Measurements from ENCODE around the gene CAPN5. TPM values are rescaled to one million over a fixed set of nuclear protein-coding genes. Genes with fewer than 3 reads are reported as not detected.

Gene CAPN5
- total and polyA plus RNA-seq, 7 donors, result 0.59 to 1.8 (median 0.88) TPM

DNA sequence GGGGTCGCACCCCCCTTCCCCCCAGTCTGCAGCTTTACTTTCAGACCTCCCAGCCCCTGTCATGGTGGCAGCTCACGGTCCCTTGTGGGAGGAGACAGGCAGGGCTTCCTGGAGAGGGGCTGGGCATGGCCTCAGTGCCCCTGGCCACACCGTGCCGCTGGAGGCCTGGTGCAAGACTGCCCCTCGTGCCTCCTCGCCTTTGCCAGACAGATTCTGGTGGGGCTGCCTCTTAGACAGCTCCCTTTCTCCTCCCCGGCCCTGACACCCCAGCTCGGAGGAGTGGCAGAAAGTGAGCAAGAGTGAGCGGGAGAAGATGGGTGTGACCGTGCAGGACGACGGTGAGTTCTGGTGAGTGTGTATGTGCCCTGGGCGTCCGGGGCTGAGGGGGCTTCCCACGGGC, 49.2 kb downstream of the CAPN5 start:
- intact Hi-C loops (cut with DNase I), result no loop called here
- Histone ChIP-seq H3K36me3 (ENCODE audit: insufficient read depth in 1 of 2, low read depth in 1 of 2) (no peaks in the 10 kb centered on the region), H3K4me3 (no peak overlapping the region), H3K9me3 (no peaks in the 10 kb centered on the region), H3K27me3 (ENCODE audit: insufficient read depth in 3 of 3, low read length in 2 of 3) (no peaks in the 10 kb centered on the region), H3K4me1 (no peaks in the 10 kb centered on the region), H3K27ac (no peak overlapping the region)
- 89 to 94% (median 90%) methylated on average over 13 to 15 of the region's 15 CpGs for WGBS, 3 donors
- TF ChIP-seq, protein P1, sequence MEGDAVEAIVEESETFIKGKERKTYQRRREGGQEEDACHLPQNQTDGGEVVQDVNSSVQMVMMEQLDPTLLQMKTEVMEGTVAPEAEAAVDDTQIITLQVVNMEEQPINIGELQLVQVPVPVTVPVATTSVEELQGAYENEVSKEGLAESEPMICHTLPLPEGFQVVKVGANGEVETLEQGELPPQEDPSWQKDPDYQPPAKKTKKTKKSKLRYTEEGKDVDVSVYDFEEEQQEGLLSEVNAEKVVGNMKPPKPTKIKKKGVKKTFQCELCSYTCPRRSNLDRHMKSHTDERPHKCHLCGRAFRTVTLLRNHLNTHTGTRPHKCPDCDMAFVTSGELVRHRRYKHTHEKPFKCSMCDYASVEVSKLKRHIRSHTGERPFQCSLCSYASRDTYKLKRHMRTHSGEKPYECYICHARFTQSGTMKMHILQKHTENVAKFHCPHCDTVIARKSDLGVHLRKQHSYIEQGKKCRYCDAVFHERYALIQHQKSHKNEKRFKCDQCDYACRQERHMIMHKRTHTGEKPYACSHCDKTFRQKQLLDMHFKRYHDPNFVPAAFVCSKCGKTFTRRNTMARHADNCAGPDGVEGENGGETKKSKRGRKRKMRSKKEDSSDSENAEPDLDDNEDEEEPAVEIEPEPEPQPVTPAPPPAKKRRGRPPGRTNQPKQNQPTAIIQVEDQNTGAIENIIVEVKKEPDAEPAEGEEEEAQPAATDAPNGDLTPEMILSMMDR (IDR thresholded peaks at IDR 0.05), result no peak
- ATAC-seq (no peak), DNase-seq (peak; percentile 1 to 14)

DNA sequence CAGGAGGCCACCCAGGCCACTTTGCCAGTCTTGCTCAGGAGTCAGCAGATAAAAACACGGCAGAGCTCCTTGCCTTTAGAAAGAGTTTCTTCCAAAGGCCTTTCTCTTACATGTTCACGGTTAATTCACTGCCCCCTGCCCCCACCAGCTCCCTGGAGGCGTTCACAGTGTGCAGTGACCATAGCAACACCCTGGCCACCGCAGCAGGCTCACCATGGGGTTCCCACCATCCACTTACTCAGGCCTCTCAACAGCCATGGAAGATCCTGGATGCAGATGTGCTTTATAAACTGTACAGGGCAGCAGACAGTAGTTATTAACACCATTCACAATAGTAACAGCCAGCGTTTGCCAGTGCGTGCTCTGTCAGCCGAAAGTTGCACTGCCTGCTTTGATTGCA, 50.7 kb downstream of the CAPN5 start:
- no peak for ATAC-seq
- no peak overlapping the region for H3K4me3 ChIP-seq
- H3K27ac ChIP-seq, result no peak overlapping the region
- H3K27me3 ChIP-seq (ENCODE audit: insufficient read depth in 3 of 3, low read length in 2 of 3), result no peaks in the 10 kb centered on the region
- WGBS, 3 donors, result 74 to 87% (median 74%) methylated on average over 7 of the region's 7 CpGs
- H3K36me3 ChIP-seq (ENCODE audit: insufficient read depth in 1 of 2, low read depth in 1 of 2), result no peaks in the 10 kb centered on the region
- H3K4me1 ChIP-seq, result no peaks in the 10 kb centered on the region
- TF ChIP-seq, protein P1 (IDR thresholded peaks at IDR 0.05), result no peak
- DNase-seq, result peak in 1 of 2 donors; percentile 32
- H3K9me3 ChIP-seq, result no peaks in the 10 kb centered on the region
- intact Hi-C loops (cut with DNase I), result no loop called here

DNA sequence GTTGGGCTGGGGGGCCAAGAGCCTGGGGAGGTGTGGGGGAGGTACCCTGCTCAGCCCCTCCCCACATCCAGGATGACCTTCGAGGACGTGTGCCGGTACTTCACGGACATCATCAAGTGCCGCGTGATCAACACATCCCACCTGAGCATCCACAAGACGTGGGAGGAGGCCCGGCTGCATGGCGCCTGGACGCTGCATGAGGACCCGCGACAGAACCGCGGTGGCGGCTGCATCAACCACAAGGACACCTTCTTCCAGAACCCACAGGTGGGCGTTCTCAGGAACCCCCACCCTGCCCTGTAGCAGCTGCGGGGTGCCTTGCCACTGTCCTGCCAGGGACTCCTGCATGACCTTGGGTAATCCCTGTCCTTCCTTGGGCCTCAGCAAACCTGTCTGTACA, 51.3 kb downstream of the CAPN5 start:
- WGBS, 3 donors, result 92 to 96% (median 94%) methylated on average over 17 of the region's 17 CpGs
- intact Hi-C loops (cut with DNase I), result no loop called here
- TF ChIP-seq, protein P1 (IDR thresholded peaks at IDR 0.05), result no peak
- ATAC-seq, result no peak
- DNase-seq, result peak; percentile 5 to 34
- no peaks in the 10 kb centered on the region for H3K9me3 ChIP-seq
- no peaks in the 10 kb centered on the region for H3K36me3 ChIP-seq (ENCODE audit: insufficient read depth in 1 of 2, low read depth in 1 of 2)
- no peak overlapping the region for H3K4me3 ChIP-seq
- H3K4me1 ChIP-seq, result no peaks in the 10 kb centered on the region
- no peaks in the 10 kb centered on the region for H3K27me3 ChIP-seq (ENCODE audit: insufficient read depth in 3 of 3, low read length in 2 of 3)
- no peak overlapping the region for H3K27ac ChIP-seq

DNA sequence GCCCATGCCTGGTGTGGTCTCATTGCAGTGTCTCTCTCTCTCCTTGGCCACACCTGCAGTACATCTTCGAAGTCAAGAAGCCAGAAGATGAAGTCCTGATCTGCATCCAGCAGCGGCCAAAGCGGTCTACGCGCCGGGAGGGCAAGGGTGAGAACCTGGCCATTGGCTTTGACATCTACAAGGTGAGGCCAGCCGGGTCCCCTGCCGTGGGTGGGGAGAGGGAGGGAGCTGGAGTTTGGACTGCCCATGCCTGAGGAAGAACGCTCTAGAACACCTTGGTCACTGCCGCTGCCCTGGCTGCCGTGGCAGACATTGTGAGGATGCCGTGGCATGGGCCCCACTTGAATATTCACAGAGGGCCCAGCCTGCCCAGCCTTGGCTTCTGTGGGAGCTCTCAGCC, 52.2 kb downstream of the CAPN5 start:
- H3K27me3 ChIP-seq (ENCODE audit: insufficient read depth in 3 of 3, low read length in 2 of 3), result no peaks in the 10 kb centered on the region
- intact Hi-C loops (cut with DNase I), result no loop called here
- TF ChIP-seq, protein P1 (IDR thresholded peaks at IDR 0.05), result no peak
- no peak overlapping the region for H3K4me3 ChIP-seq
- ATAC-seq (no peak), DNase-seq (peak in 1 of 2 donors; percentile 32)
- 88 to 96% (median 93%) methylated on average over 11 to 12 of the region's 12 CpGs for WGBS, 3 donors
- H3K4me1 ChIP-seq, result no peaks in the 10 kb centered on the region
- no peaks in the 10 kb centered on the region for H3K36me3 ChIP-seq (ENCODE audit: insufficient read depth in 1 of 2, low read depth in 1 of 2)
- H3K27ac ChIP-seq, result no peak overlapping the region
- H3K9me3 ChIP-seq, result no peaks in the 10 kb centered on the region

DNA sequence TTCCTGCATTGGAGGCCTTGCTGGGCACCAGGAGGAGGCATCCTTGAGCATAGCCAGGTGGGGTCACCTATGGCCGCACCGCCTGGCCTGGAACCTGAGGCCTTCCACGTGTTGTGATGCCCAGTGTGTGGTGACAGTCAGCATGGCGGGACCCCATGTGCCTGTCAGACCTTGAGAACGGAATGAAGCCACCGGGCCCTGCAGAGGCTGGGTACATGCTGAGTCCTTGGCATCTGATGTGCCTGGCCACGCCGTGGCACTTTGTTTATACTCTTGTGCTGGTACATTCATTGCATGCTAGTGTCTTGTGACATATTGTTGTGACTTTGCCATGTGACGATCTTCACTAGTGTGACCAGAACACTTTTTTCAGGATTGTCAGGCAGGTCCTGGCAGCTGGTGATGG, 52.8 kb downstream of the CAPN5 start:
- 52 to 55% (median 54%) methylated on average over 9 of the region's 9 CpGs for WGBS, 3 donors
- Histone ChIP-seq H3K9me3 (no peaks in the 10 kb centered on the region), H3K4me3 (no peak overlapping the region), H3K27me3 (ENCODE audit: insufficient read depth in 3 of 3, low read length in 2 of 3) (no peaks in the 10 kb centered on the region), H3K27ac (no peak overlapping the region), H3K4me1 (no peaks in the 10 kb centered on the region), H3K36me3 (ENCODE audit: insufficient read depth in 1 of 2, low read depth in 1 of 2) (no peaks in the 10 kb centered on the region)
- peak in 1 of 2 donors; percentile 80 for DNase-seq
- intact Hi-C loops (cut with DNase I), result no loop called here
- peak; percentile 60 to 94 (median 88) for ATAC-seq
- TF ChIP-seq, protein P1 (IDR thresholded peaks at IDR 0.05), result no peak
